Thyroid gland (tissue), 4 donors: Measurements from ENCODE around the gene KCTD6.

Source experiments
- POLR2A ChIP-seq, 2 donors: fragments of 450-650 bp; IDR thresholded peaks; one replicate each; pipeline ENCODE4 v1.6.1; 2017; ENCODE audit warnings: antibody characterized with exemption in 2 of 2, mild to moderate bottlenecking in 2 of 2, moderate library complexity in 1 of 2
- TF ChIP-seq, protein P1 (sequence below), 6 experiments: fragments of 200-600 bp in 3 of 6; fragments of 450-650 bp in 3 of 6; sonication (generic) in 3 of 6; IDR thresholded peaks; one replicate each; pipeline ENCODE4 v1.5.1; 2016 to 2019; ENCODE audit warnings: antibody characterized with exemption in 6 of 6, mild to moderate bottlenecking in 2 of 6, inconsistent platforms in 1 of 6, moderate library complexity in 1 of 6

DNA sequence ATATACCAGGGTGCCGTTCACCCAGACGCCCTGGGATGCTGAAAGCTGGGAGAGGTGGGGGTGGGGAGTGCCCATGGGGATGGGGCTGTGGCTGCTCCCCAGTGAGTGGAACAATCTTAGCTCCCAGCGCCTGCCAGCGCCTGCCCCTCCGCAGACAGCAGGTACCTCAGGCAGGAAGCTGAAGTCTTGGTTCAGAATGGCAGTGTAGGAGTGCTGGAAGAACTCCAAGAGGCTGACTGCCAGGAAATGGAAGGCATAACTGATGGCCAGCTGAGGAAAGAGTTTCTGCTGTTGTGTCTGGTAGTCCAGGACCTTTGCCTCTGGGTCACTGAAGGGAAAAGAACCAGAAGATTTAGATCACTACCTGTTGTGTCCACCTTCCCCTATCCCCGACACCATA lies 36.7 kb downstream of the KCTD6 start:
- TF ChIP-seq, protein P1, sequence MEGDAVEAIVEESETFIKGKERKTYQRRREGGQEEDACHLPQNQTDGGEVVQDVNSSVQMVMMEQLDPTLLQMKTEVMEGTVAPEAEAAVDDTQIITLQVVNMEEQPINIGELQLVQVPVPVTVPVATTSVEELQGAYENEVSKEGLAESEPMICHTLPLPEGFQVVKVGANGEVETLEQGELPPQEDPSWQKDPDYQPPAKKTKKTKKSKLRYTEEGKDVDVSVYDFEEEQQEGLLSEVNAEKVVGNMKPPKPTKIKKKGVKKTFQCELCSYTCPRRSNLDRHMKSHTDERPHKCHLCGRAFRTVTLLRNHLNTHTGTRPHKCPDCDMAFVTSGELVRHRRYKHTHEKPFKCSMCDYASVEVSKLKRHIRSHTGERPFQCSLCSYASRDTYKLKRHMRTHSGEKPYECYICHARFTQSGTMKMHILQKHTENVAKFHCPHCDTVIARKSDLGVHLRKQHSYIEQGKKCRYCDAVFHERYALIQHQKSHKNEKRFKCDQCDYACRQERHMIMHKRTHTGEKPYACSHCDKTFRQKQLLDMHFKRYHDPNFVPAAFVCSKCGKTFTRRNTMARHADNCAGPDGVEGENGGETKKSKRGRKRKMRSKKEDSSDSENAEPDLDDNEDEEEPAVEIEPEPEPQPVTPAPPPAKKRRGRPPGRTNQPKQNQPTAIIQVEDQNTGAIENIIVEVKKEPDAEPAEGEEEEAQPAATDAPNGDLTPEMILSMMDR (IDR thresholded peaks at IDR 0.05) = no peak
- no peak for TF ChIP-seq POLR2A (IDR thresholded peaks at IDR 0.05)
